Muscle of leg (tissue), 11 donors: ENCODE measurements around the gene PWWP2B. TPM values are rescaled to one million over a fixed set of nuclear protein-coding genes. Genes with fewer than 3 reads are reported as not detected.

Experiments used
- DNase-seq: peaks from one replicate; pipeline ENCODE4 v3.0.0; 2013
- H3K27ac ChIP-seq: one replicate; pipeline ENCODE4 v1.5.1; 2013; ENCODE audit warnings: mild to moderate bottlenecking, low read length, control low read depth
- H3K27me3 ChIP-seq: one replicate; pipeline ENCODE4 v1.6.1; 2013; ENCODE audit warnings: low read length; ENCODE audit not compliant: control insufficient read depth, insufficient read depth
- H3K36me3 ChIP-seq: one replicate; pipeline ENCODE4 v1.6.1; 2013; ENCODE audit warnings: low read length; ENCODE audit not compliant: control insufficient read depth, insufficient read depth
- H3K4me1 ChIP-seq: one replicate; pipeline ENCODE4 v1.6.1; 2013; ENCODE audit warnings: low read length; ENCODE audit not compliant: control insufficient read depth, insufficient read depth
- H3K4me3 ChIP-seq: one replicate; pipeline ENCODE4 v1.5.1; 2013; ENCODE audit warnings: low read length, control low read depth
- H3K9me3 ChIP-seq: replicated peaks from 2 replicates; pipeline ENCODE4 v1.6.1; 2013; ENCODE audit warnings: low read depth, low read length; ENCODE audit not compliant: control insufficient read depth
- WGBS: methylation state at CpG from one replicate; pipeline ENCODE4 v1.1.5; 2013; ENCODE audit warnings: missing lambda C conversion rate; ENCODE audit not compliant: insufficient coverage; 5-methylcytosine and 5-hydroxymethylcytosine counted together
- polyA plus RNA-seq, 8 donors: library from polyadenylated mRNA; unstranded; fragments of 120-200 nt; gene quantifications; one replicate each; pipeline versions ENCODE4 v1.2.1 to v1.2.3, GENCODE V29; 2013; ENCODE audit warnings: inconsistent platforms in 1 of 8, low replicate concordance in 1 of 8; ENCODE audit not compliant: insufficient read length in 8 of 8, insufficient read depth in 1 of 8
- total RNA-seq: library from RNA; stranded (reverse); fragments of 120-200 nt; gene quantifications from one replicate; pipeline ENCODE4 v1.2.4, GENCODE V29; 2013

Gene PWWP2B
- total and polyA plus RNA-seq, 9 donors: 5.8 to 15.1 (median 11.3) TPM

- no peaks in the 10 kb centered on the region for H3K27me3 ChIP-seq
- H3K4me1 ChIP-seq: peaks cover 2% of the 10 kb centered on the region
- no peaks in the 10 kb centered on the region for H3K9me3 ChIP-seq
- peaks cover 23% of the 10 kb centered on the region for H3K36me3 ChIP-seq
- 69% methylated on average over 9 of the region's 12 CpGs for WGBS
- H3K4me3 ChIP-seq: no peak overlapping the region
- DNase-seq: no peak
- no peak overlapping the region for H3K27ac ChIP-seq
Observed at GRCh38 chr10:132362151-132362611, 34.8 kb upstream of the PWWP2B start.

- peaks cover 2% of the 10 kb centered on the region for H3K4me1 ChIP-seq
- H3K4me3 ChIP-seq: no peak overlapping the region
- H3K27me3 ChIP-seq: no peaks in the 10 kb centered on the region
- WGBS: 69% methylated on average over 14 of the region's 15 CpGs
- DNase-seq: no peak
- H3K36me3 ChIP-seq: peaks cover 23% of the 10 kb centered on the region
- peaks cover 2% of the 10 kb centered on the region for H3K9me3 ChIP-seq
- no peak overlapping the region for H3K27ac ChIP-seq
Observed at GRCh38 chr10:132363376-132363775, 33.6 kb upstream of the PWWP2B start.

GRCh38 chr10:132363921-132364593, 32.9 kb upstream of the PWWP2B start:
- Histone ChIP-seq H3K4me3 (no peak overlapping the region), H3K36me3 (peaks cover 23% of the 10 kb centered on the region), H3K9me3 (peaks cover 2% of the 10 kb centered on the region), H3K27me3 (no peaks in the 10 kb centered on the region), H3K4me1 (peaks cover 2% of the 10 kb centered on the region), H3K27ac (no peak overlapping the region)
- peak; percentile 38 for DNase-seq
- WGBS: 51% methylated on average over 10 of the region's 16 CpGs

GRCh38 chr10:132364594-132364970, 32.4 kb upstream of the PWWP2B start:
- Histone ChIP-seq H3K27me3 (no peaks in the 10 kb centered on the region), H3K27ac (no peak overlapping the region), H3K9me3 (peaks cover 2% of the 10 kb centered on the region), H3K4me1 (peaks cover 2% of the 10 kb centered on the region), H3K36me3 (peaks cover 23% of the 10 kb centered on the region), H3K4me3 (no peak overlapping the region)
- WGBS: 58% methylated on average over 5 of the region's 14 CpGs
- DNase-seq: no peak

GRCh38 chr10:132365102-132365501, 31.9 kb upstream of the PWWP2B start:
- Histone ChIP-seq H3K4me1 (peaks cover 2% of the 10 kb centered on the region), H3K27ac (no peak overlapping the region), H3K27me3 (no peaks in the 10 kb centered on the region), H3K4me3 (no peak overlapping the region), H3K9me3 (peaks cover 2% of the 10 kb centered on the region), H3K36me3 (peaks cover 23% of the 10 kb centered on the region)
- no peak for DNase-seq
- WGBS: 86% methylated on average over 8 of the region's 9 CpGs

GRCh38 chr10:132366006-132366405, 31.0 kb upstream of the PWWP2B start:
- no peak overlapping the region for H3K27ac ChIP-seq
- DNase-seq: no peak
- H3K27me3 ChIP-seq: no peaks in the 10 kb centered on the region
- 98% methylated on average over 7 of the region's 8 CpGs for WGBS
- H3K9me3 ChIP-seq: peaks cover 2% of the 10 kb centered on the region
- H3K4me3 ChIP-seq: no peak overlapping the region
- peaks cover 2% of the 10 kb centered on the region for H3K4me1 ChIP-seq
- peaks cover 23% of the 10 kb centered on the region for H3K36me3 ChIP-seq

- DNase-seq: no peak
- no peak overlapping the region for H3K4me3 ChIP-seq
- peaks cover 2% of the 10 kb centered on the region for H3K4me1 ChIP-seq
- no peak overlapping the region for H3K27ac ChIP-seq
- H3K36me3 ChIP-seq: peaks cover 23% of the 10 kb centered on the region
- H3K9me3 ChIP-seq: peaks cover 2% of the 10 kb centered on the region
- WGBS: 73% methylated on average over 2 of the region's 9 CpGs
- H3K27me3 ChIP-seq: no peaks in the 10 kb centered on the region
Observed at GRCh38 chr10:132366499-132366898, 30.5 kb upstream of the PWWP2B start.

GRCh38 chr10:132368391-132368790, 28.6 kb upstream of the PWWP2B start:
- Histone ChIP-seq H3K4me1 (peaks cover 2% of the 10 kb centered on the region), H3K27ac (no peak overlapping the region), H3K4me3 (no peak overlapping the region), H3K27me3 (no peaks in the 10 kb centered on the region), H3K9me3 (peaks cover 2% of the 10 kb centered on the region), H3K36me3 (peaks cover 19% of the 10 kb centered on the region)
- WGBS: no CpG with 5 or more reads among the region's 4 CpGs
- DNase-seq: no peak

GRCh38 chr10:132368881-132369635, 27.9 kb upstream of the PWWP2B start:
- Histone ChIP-seq H3K4me3 (no peak overlapping the region), H3K27me3 (no peaks in the 10 kb centered on the region), H3K27ac (no peak overlapping the region), H3K4me1 (peaks cover 2% of the 10 kb centered on the region), H3K9me3 (peaks cover 2% of the 10 kb centered on the region), H3K36me3 (peaks cover 19% of the 10 kb centered on the region)
- WGBS: 64% methylated on average over 6 of the region's 9 CpGs
- no peak for DNase-seq

GRCh38 chr10:132369636-132370185, 27.3 kb upstream of the PWWP2B start:
- no peak overlapping the region for H3K4me3 ChIP-seq
- H3K9me3 ChIP-seq: peaks cover 2% of the 10 kb centered on the region
- H3K27ac ChIP-seq: no peak overlapping the region
- no peak for DNase-seq
- 82% methylated on average over 10 of the region's 13 CpGs for WGBS
- peaks cover 14% of the 10 kb centered on the region for H3K36me3 ChIP-seq
- peaks cover 2% of the 10 kb centered on the region for H3K4me1 ChIP-seq
- H3K27me3 ChIP-seq: no peaks in the 10 kb centered on the region
